Activated T-helper 2 cell treated with anti-CD3 and anti-CD28 coated beads, Interferon-gamma antibody, Interleukin-2, Interleukin-4, amounts not matched to agents 10 μg/mL and 5 μg/mL and 100 μg/mL, durations not matched to agents 14 hours and 24 hours and 36 hours (primary cell): ENCODE results near the gene RASSF8. TPM values are rescaled to one million over a fixed set of nuclear protein-coding genes. Genes with fewer than 3 reads are reported as not detected.

Source experiments
- DNase-seq: peaks from one replicate; pipeline ENCODE4 v3.0.0; 2021; ENCODE audit warnings: low spot score
- H3K27ac Mint-ChIP-seq: one replicate; pipeline ENCODE4 v1.8.0; 2021; ENCODE audit warnings: mixed read lengths
- H3K27me3 Mint-ChIP-seq: one replicate; pipeline ENCODE4 v1.8.0; 2021; ENCODE audit warnings: low read depth, mixed read lengths
- H3K36me3 Mint-ChIP-seq: one replicate; pipeline ENCODE4 v1.8.0; 2021; ENCODE audit warnings: low read depth, mixed read lengths
- H3K4me1 Mint-ChIP-seq: one replicate; pipeline ENCODE4 v1.8.0; 2021; ENCODE audit warnings: low read depth, mixed read lengths
- H3K4me3 Mint-ChIP-seq: one replicate; pipeline ENCODE4 v1.8.0; 2021; ENCODE audit warnings: low read depth, mild to moderate bottlenecking, moderate library complexity, mixed read lengths
- H3K9me3 Mint-ChIP-seq: one replicate; pipeline ENCODE4 v1.8.0; 2021; ENCODE audit warnings: mixed read lengths
- intact Hi-C: fragments of 100-400 bp; cut with micrococcal nuclease; formaldehyde crosslinking; loops from one replicate; pipeline ENCODE4 v1.15.1; 2023
- total RNA-seq: library from RNA; stranded (reverse); gene quantifications from 2 replicates; pipeline ENCODE4 v1.2.3, GENCODE V29; 2022

The RASSF8 gene
- total RNA-seq, 1 donor from 2014 or later, result 0.16 TPM

GRCh38 chr12:26062566-26062965 is 104.1 kb downstream of the RASSF8 start:
- no peaks in the 10 kb centered on the region for H3K36me3 Mint-ChIP-seq
- intact Hi-C loops, result no loop called here
- DNase-seq, result no peak
- no peak overlapping the region for H3K27ac Mint-ChIP-seq
- H3K9me3 Mint-ChIP-seq, result no peaks in the 10 kb centered on the region
- H3K4me3 Mint-ChIP-seq, result no peak overlapping the region
- no peaks in the 10 kb centered on the region for H3K4me1 Mint-ChIP-seq
- peaks cover 9% of the 10 kb centered on the region for H3K27me3 Mint-ChIP-seq

- intact Hi-C loops, result no loop called here
- H3K36me3 Mint-ChIP-seq, result no peaks in the 10 kb centered on the region
- H3K27ac Mint-ChIP-seq, result no peak overlapping the region
- H3K4me3 Mint-ChIP-seq, result no peak overlapping the region
- DNase-seq, result no peak
- H3K27me3 Mint-ChIP-seq, result peaks cover 11% of the 10 kb centered on the region
- H3K4me1 Mint-ChIP-seq, result no peaks in the 10 kb centered on the region
- no peaks in the 10 kb centered on the region for H3K9me3 Mint-ChIP-seq
Measured at GRCh38 chr12:26065451-26065850, 107.0 kb downstream of the RASSF8 start.

GRCh38 chr12:26068503-26068902 is 110.0 kb downstream of the RASSF8 start:
- Mint-ChIP-seq H3K4me1 (no peaks in the 10 kb centered on the region), H3K9me3 (no peaks in the 10 kb centered on the region), H3K27ac (no peak overlapping the region), H3K4me3 (no peak overlapping the region), H3K36me3 (no peaks in the 10 kb centered on the region), H3K27me3 (peaks cover 7% of the 10 kb centered on the region)
- intact Hi-C loops, result no loop called here
- no peak for DNase-seq

GRCh38 chr12:26069796-26070195 is 111.3 kb downstream of the RASSF8 start:
- no peaks in the 10 kb centered on the region for H3K9me3 Mint-ChIP-seq
- intact Hi-C loops, result no loop called here
- no peak for DNase-seq
- no peak overlapping the region for H3K4me3 Mint-ChIP-seq
- H3K4me1 Mint-ChIP-seq, result no peaks in the 10 kb centered on the region
- peaks cover 6% of the 10 kb centered on the region for H3K27me3 Mint-ChIP-seq
- H3K36me3 Mint-ChIP-seq, result no peaks in the 10 kb centered on the region
- no peak overlapping the region for H3K27ac Mint-ChIP-seq

GRCh38 chr12:26077915-26078702 is 119.6 kb downstream of the RASSF8 start:
- intact Hi-C loops, result no loop called here
- no peaks in the 10 kb centered on the region for H3K4me1 Mint-ChIP-seq
- no peaks in the 10 kb centered on the region for H3K9me3 Mint-ChIP-seq
- no peaks in the 10 kb centered on the region for H3K36me3 Mint-ChIP-seq
- DNase-seq, result no peak
- no peak overlapping the region for H3K27ac Mint-ChIP-seq
- no peak overlapping the region for H3K4me3 Mint-ChIP-seq
- H3K27me3 Mint-ChIP-seq, result no peaks in the 10 kb centered on the region

- Mint-ChIP-seq H3K27me3 (no peaks in the 10 kb centered on the region), H3K4me1 (no peaks in the 10 kb centered on the region), H3K4me3 (no peak overlapping the region), H3K36me3 (no peaks in the 10 kb centered on the region), H3K9me3 (no peaks in the 10 kb centered on the region), H3K27ac (no peak overlapping the region)
- intact Hi-C loops, result no loop called here
- no peak for DNase-seq
Measured at GRCh38 chr12:26080911-26081310, 122.4 kb downstream of the RASSF8 start.

- no peaks in the 10 kb centered on the region for H3K4me1 Mint-ChIP-seq
- H3K9me3 Mint-ChIP-seq, result no peaks in the 10 kb centered on the region
- H3K27me3 Mint-ChIP-seq, result peaks cover 2% of the 10 kb centered on the region
- no peak for DNase-seq
- no peak overlapping the region for H3K27ac Mint-ChIP-seq
- no peak overlapping the region for H3K4me3 Mint-ChIP-seq
- H3K36me3 Mint-ChIP-seq, result no peaks in the 10 kb centered on the region
- intact Hi-C loops, result no loop called here
Measured at GRCh38 chr12:26086936-26087335, 128.5 kb downstream of the RASSF8 start.

- Mint-ChIP-seq H3K36me3 (no peaks in the 10 kb centered on the region), H3K4me1 (no peaks in the 10 kb centered on the region), H3K9me3 (no peaks in the 10 kb centered on the region), H3K27ac (no peak overlapping the region), H3K27me3 (peaks cover 3% of the 10 kb centered on the region), H3K4me3 (no peak overlapping the region)
- intact Hi-C loops, result no loop called here
- no peak for DNase-seq
Measured at GRCh38 chr12:26088998-26089397, 130.5 kb downstream of the RASSF8 start.

GRCh38 chr12:26090836-26091510 is 132.5 kb downstream of the RASSF8 start:
- DNase-seq, result no peak
- Mint-ChIP-seq H3K9me3 (no peaks in the 10 kb centered on the region), H3K27ac (no peak overlapping the region), H3K36me3 (no peaks in the 10 kb centered on the region), H3K4me1 (no peaks in the 10 kb centered on the region), H3K27me3 (peaks cover 12% of the 10 kb centered on the region), H3K4me3 (no peak overlapping the region)
- intact Hi-C loops, result no loop called here

GRCh38 chr12:26091822-26092221 is 133.3 kb downstream of the RASSF8 start:
- no peak overlapping the region for H3K27ac Mint-ChIP-seq
- intact Hi-C loops, result no loop called here
- DNase-seq, result no peak
- no peaks in the 10 kb centered on the region for H3K9me3 Mint-ChIP-seq
- H3K4me1 Mint-ChIP-seq, result peaks cover 2% of the 10 kb centered on the region
- H3K36me3 Mint-ChIP-seq, result no peaks in the 10 kb centered on the region
- peaks cover 14% of the 10 kb centered on the region for H3K27me3 Mint-ChIP-seq
- no peak overlapping the region for H3K4me3 Mint-ChIP-seq

GRCh38 chr12:26092346-26093105 is 134.0 kb downstream of the RASSF8 start:
- DNase-seq, result no peak
- intact Hi-C loops, result no loop called here
- Mint-ChIP-seq H3K27ac (no peak overlapping the region), H3K9me3 (no peaks in the 10 kb centered on the region), H3K27me3 (peaks cover 15% of the 10 kb centered on the region), H3K4me3 (no peak overlapping the region), H3K4me1 (peaks cover 2% of the 10 kb centered on the region), H3K36me3 (no peaks in the 10 kb centered on the region)

GRCh38 chr12:26095186-26095585 is 136.7 kb downstream of the RASSF8 start:
- Mint-ChIP-seq H3K36me3 (no peaks in the 10 kb centered on the region), H3K27me3 (peaks cover 23% of the 10 kb centered on the region), H3K27ac (no peak overlapping the region), H3K4me3 (no peak overlapping the region), H3K4me1 (peaks cover 2% of the 10 kb centered on the region), H3K9me3 (no peaks in the 10 kb centered on the region)
- intact Hi-C loops, result loop anchor here (5.0 kb wide), 4 partner anchors 517 to 792 kb away; no protein-coding TSS in a partner anchor
- no peak for DNase-seq

GRCh38 chr12:26096036-26096435 is 137.6 kb downstream of the RASSF8 start:
- intact Hi-C loops, result loop anchor here (5.0 kb wide), 4 partner anchors 516 to 791 kb away; no protein-coding TSS in a partner anchor
- no peak for DNase-seq
- peaks cover 2% of the 10 kb centered on the region for H3K4me1 Mint-ChIP-seq
- H3K27me3 Mint-ChIP-seq, result peaks cover 26% of the 10 kb centered on the region
- no peak overlapping the region for H3K4me3 Mint-ChIP-seq
- no peak overlapping the region for H3K27ac Mint-ChIP-seq
- no peaks in the 10 kb centered on the region for H3K36me3 Mint-ChIP-seq
- H3K9me3 Mint-ChIP-seq, result no peaks in the 10 kb centered on the region
